M059J (cell line): Measurements from ENCODE around the gene ITIH3. TPM values are rescaled to one million over a fixed set of nuclear protein-coding genes. Genes with fewer than 3 reads are reported as not detected.
A peak's percentile ranks its signal among the peaks of the same experiment; 100 is the strongest.

Experiments
- DNase-seq: peaks from one replicate; pipeline ENCODE4 v3.0.0-alpha.2; 2012; ENCODE audit warnings: low read depth
- total RNA-seq: library from RNA; depleted of rRNA; stranded (reverse); fragments of >200 nt; shearing (Covaris generic); gene quantifications from 2 replicates; pipeline ENCODE4 v1.2.3, GENCODE V29; 2014; rRNA removed

ITIH3 gene
- total RNA-seq, 1 experiment from 2014 or later, result not detected

GRCh38 chr3:52844290-52844975 is 49.8 kb downstream of the ITIH3 start:
- DNase-seq, result no peak

- no peak for DNase-seq
Observed at GRCh38 chr3:52845157-52845556, 50.6 kb downstream of the ITIH3 start.

GRCh38 chr3:52845691-52846431 is 51.3 kb downstream of the ITIH3 start:
- no peak for DNase-seq

- DNase-seq, result no peak
Observed at GRCh38 chr3:52846432-52846965, 51.9 kb downstream of the ITIH3 start.

- DNase-seq, result no peak
Observed at GRCh38 chr3:52847241-52847640, 52.6 kb downstream of the ITIH3 start.

GRCh38 chr3:52847726-52848125 is 53.1 kb downstream of the ITIH3 start:
- no peak for DNase-seq

GRCh38 chr3:52848617-52849016 is 54.0 kb downstream of the ITIH3 start:
- peak; percentile 65 for DNase-seq

- no peak for DNase-seq
Observed at GRCh38 chr3:52849656-52850055, 55.1 kb downstream of the ITIH3 start.

- peak; percentile 42 for DNase-seq
Observed at GRCh38 chr3:52851348-52851747, 56.8 kb downstream of the ITIH3 start.

GRCh38 chr3:52852419-52852818 is 57.8 kb downstream of the ITIH3 start:
- no peak for DNase-seq

- no peak for DNase-seq
Observed at GRCh38 chr3:52854013-52854412, 59.4 kb downstream of the ITIH3 start.

GRCh38 chr3:52856666-52857065 is 62.1 kb downstream of the ITIH3 start:
- DNase-seq, result no peak

GRCh38 chr3:52857133-52857532 is 62.5 kb downstream of the ITIH3 start:
- no peak for DNase-seq

GRCh38 chr3:52857864-52858263 is 63.3 kb downstream of the ITIH3 start:
- no peak for DNase-seq

Other genes with a start within 250 kb of the ITIH3 start
- 16.6 and 24.5 TPM in 2 replicates for gene PBRM1, start 108.9 kb upstream of the ITIH3 start, total RNA-seq
- 85.4 and 114 TPM in 2 replicates for gene GNL3, start 108.8 kb upstream of the ITIH3 start, total RNA-seq
- gene GLT8D1, start 89.0 kb upstream of the ITIH3 start, total RNA-seq, result 55.3 and 79.9 TPM in 2 replicates
- 186 and 310 TPM in 2 replicates for gene SPCS1, start 88.7 kb upstream of the ITIH3 start, total RNA-seq
- gene NEK4, start 23.9 kb upstream of the ITIH3 start, total RNA-seq, result 10.7 and 19.6 TPM in 2 replicates
- gene ITIH1, start 17.2 kb upstream of the ITIH3 start, total RNA-seq, result not detected in 2 replicates
- gene ITIH4, start 35.9 kb downstream of the ITIH3 start, total RNA-seq, result 0.02 TPM in 1 of 2 replicates, not detected in the other
- gene MUSTN1, start 40.2 kb downstream of the ITIH3 start, total RNA-seq, result 0.27 TPM in 1 of 2 replicates, not detected in the other
- gene STIMATE, start 102.8 kb downstream of the ITIH3 start, total RNA-seq, result 3.6 and 15.5 TPM in 2 replicates